Spinal cord (tissue), 10 donors: ENCODE measurements around the gene ST6GALNAC2. TPM values are rescaled to one million over a fixed set of nuclear protein-coding genes. Genes with fewer than 3 reads are reported as not detected.

Source experiments
- DNase-seq, 6 donors: peaks; one replicate each; pipeline versions ENCODE4 v3.0.0 to v3.0.0-alpha.2; 2013 to 2015; ENCODE audit warnings: low spot score in 6 of 6, low read depth in 4 of 6
- H3K27ac ChIP-seq: one replicate; pipeline ENCODE4 v1.5.1; 2013; ENCODE audit warnings: low read depth, low read length, control low read depth
- H3K27me3 ChIP-seq: one replicate; pipeline ENCODE4 v1.6.1; 2013; ENCODE audit warnings: low read length; ENCODE audit not compliant: control insufficient read depth, insufficient read depth
- H3K36me3 ChIP-seq: one replicate; pipeline ENCODE4 v1.6.1; 2013; ENCODE audit warnings: low read length; ENCODE audit not compliant: control insufficient read depth, insufficient read depth
- H3K4me1 ChIP-seq: one replicate; pipeline ENCODE4 v1.6.1; 2013; ENCODE audit warnings: low read length; ENCODE audit not compliant: control insufficient read depth, insufficient read depth
- H3K4me3 ChIP-seq: one replicate; pipeline ENCODE4 v1.5.1; 2013; ENCODE audit warnings: low read depth, low read length, control low read depth
- H3K9me3 ChIP-seq: one replicate; pipeline ENCODE4 v1.6.1; 2013; ENCODE audit warnings: low read length; ENCODE audit not compliant: control insufficient read depth, insufficient read depth
- WGBS: methylation state at CpG from one replicate; pipeline ENCODE4 v1.1.5; 2013; ENCODE audit warnings: missing lambda C conversion rate; ENCODE audit not compliant: insufficient coverage; 5-methylcytosine and 5-hydroxymethylcytosine counted together
- polyA plus RNA-seq, 2 donors: library from polyadenylated mRNA; unstranded; fragments of 120-200 nt; gene quantifications; one replicate each; pipeline ENCODE4 v1.2.1, GENCODE V29; 2013; ENCODE audit not compliant: insufficient read length in 2 of 2
- total RNA-seq, 2 donors: library from RNA; depleted of rRNA in 1 of 2; stranded (reverse); fragments of 120-200 nt in 1 of 2; fragments of >200 nt in 1 of 2; gene quantifications; one replicate each; pipeline versions ENCODE4 v1.2.3 to v1.2.4, GENCODE V29; 2013 to 2014
- donor health status: healthy.

The ST6GALNAC2 gene
- total and polyA plus RNA-seq, 4 donors: 8.0 to 29.1 (median 23.2) TPM

- 86% methylated on average over 7 of the region's 8 CpGs for WGBS
- H3K36me3 ChIP-seq: peaks cover 47% of the 10 kb centered on the region
- H3K27ac ChIP-seq: no peak overlapping the region
- H3K9me3 ChIP-seq: no peaks in the 10 kb centered on the region
- DNase-seq: no peak
- H3K4me3 ChIP-seq: no peak overlapping the region
- peaks cover 70% of the 10 kb centered on the region for H3K4me1 ChIP-seq
- H3K27me3 ChIP-seq: peaks cover 12% of the 10 kb centered on the region
These were observed 53.5 kb downstream of the ST6GALNAC2 start for GRCh38 chr17:76532072-76532651.

- DNase-seq: no peak
- no peak overlapping the region for H3K27ac ChIP-seq
- peaks cover 66% of the 10 kb centered on the region for H3K4me1 ChIP-seq
- 84% methylated on average over 15 of the region's 18 CpGs for WGBS
- no peaks in the 10 kb centered on the region for H3K9me3 ChIP-seq
- H3K4me3 ChIP-seq: no peak overlapping the region
- peaks cover 6% of the 10 kb centered on the region for H3K27me3 ChIP-seq
- peaks cover 47% of the 10 kb centered on the region for H3K36me3 ChIP-seq
These were observed 54.1 kb downstream of the ST6GALNAC2 start for GRCh38 chr17:76531486-76532038.

GRCh38 chr17:76530811-76531485 is 54.7 kb downstream of the ST6GALNAC2 start:
- no peak for DNase-seq
- H3K9me3 ChIP-seq: no peaks in the 10 kb centered on the region
- peaks cover 47% of the 10 kb centered on the region for H3K36me3 ChIP-seq
- H3K4me3 ChIP-seq: no peak overlapping the region
- peaks cover 60% of the 10 kb centered on the region for H3K4me1 ChIP-seq
- 84% methylated on average over 31 of the region's 32 CpGs for WGBS
- peak overlapping the region; percentile 79 for H3K27ac ChIP-seq
- H3K27me3 ChIP-seq: no peaks in the 10 kb centered on the region

GRCh38 chr17:76530095-76530723 is 55.5 kb downstream of the ST6GALNAC2 start:
- Histone ChIP-seq H3K9me3 (no peaks in the 10 kb centered on the region), H3K36me3 (peaks cover 45% of the 10 kb centered on the region), H3K27me3 (no peaks in the 10 kb centered on the region), H3K4me1 (peaks cover 56% of the 10 kb centered on the region), H3K27ac (peak overlapping the region; percentile 79), H3K4me3 (no peak overlapping the region)
- peak in 1 of 6 donors; percentile 65 for DNase-seq
- WGBS: 46% methylated on average over 22 of the region's 23 CpGs

- Histone ChIP-seq H3K4me3 (no peak overlapping the region), H3K27me3 (no peaks in the 10 kb centered on the region), H3K36me3 (peaks cover 38% of the 10 kb centered on the region), H3K4me1 (peaks cover 58% of the 10 kb centered on the region), H3K9me3 (no peaks in the 10 kb centered on the region), H3K27ac (peak overlapping the region; percentile 79)
- 20% methylated on average over 14 of the region's 20 CpGs for WGBS
- peak in 1 of 6 donors; percentile 79 for DNase-seq
These were observed 56.2 kb downstream of the ST6GALNAC2 start for GRCh38 chr17:76529224-76530094.

- Histone ChIP-seq H3K27ac (peak overlapping the region; percentile 79), H3K27me3 (no peaks in the 10 kb centered on the region), H3K36me3 (peaks cover 38% of the 10 kb centered on the region), H3K9me3 (no peaks in the 10 kb centered on the region), H3K4me1 (peaks cover 59% of the 10 kb centered on the region), H3K4me3 (no peak overlapping the region)
- no peak for DNase-seq
- WGBS: 75% methylated on average over 22 of the region's 31 CpGs
These were observed 57.0 kb downstream of the ST6GALNAC2 start for GRCh38 chr17:76528528-76529223.

- no peak for DNase-seq
- WGBS: 81% methylated on average over 13 of the region's 15 CpGs
These were observed 57.5 kb downstream of the ST6GALNAC2 start for GRCh38 chr17:76528156-76528527.

GRCh38 chr17:76527430-76528111 is 58.1 kb downstream of the ST6GALNAC2 start:
- DNase-seq: no peak
- WGBS: 22% methylated on average over 16 of the region's 26 CpGs
- peaks cover 2% of the 10 kb centered on the region for H3K27me3 ChIP-seq
- H3K36me3 ChIP-seq: peaks cover 38% of the 10 kb centered on the region
- H3K9me3 ChIP-seq: no peaks in the 10 kb centered on the region
- H3K27ac ChIP-seq: no peak overlapping the region
- H3K4me1 ChIP-seq: peaks cover 69% of the 10 kb centered on the region
- H3K4me3 ChIP-seq: no peak overlapping the region

More at GRCh38 chr17:76528156-76528527, 57.5 kb downstream of the ST6GALNAC2 start:
- no peaks in the 10 kb centered on the region for H3K9me3 ChIP-seq
- no peak overlapping the region for H3K27ac ChIP-seq
- peaks cover 2% of the 10 kb centered on the region for H3K27me3 ChIP-seq
- peaks cover 64% of the 10 kb centered on the region for H3K4me1 ChIP-seq
- H3K36me3 ChIP-seq: peaks cover 38% of the 10 kb centered on the region
- H3K4me3 ChIP-seq: no peak overlapping the region
